T-helper 1 cell treated with Interleukin-12 subunit alpha and Interleukin-12 subunit beta and Interleukin-4 antibody, amounts not matched to agents 30 μg/mL and 1 μg/mL, for 36 hours (primary cell): Measurements from ENCODE around the gene TAP1.
"Not testable (repeated sequence)": the region's sequence is repeated elsewhere in the genome, so short reads cannot be mapped to it uniquely, and the experiment has no call there.

Experiments
- H3K27ac Mint-ChIP-seq: one replicate; pipeline ENCODE4 v1.8.0; 2021; ENCODE audit warnings: mild to moderate bottlenecking, mixed read lengths
- H3K27me3 Mint-ChIP-seq: one replicate; pipeline ENCODE4 v1.8.0; 2021; ENCODE audit warnings: low read depth, mixed read lengths
- H3K36me3 Mint-ChIP-seq: one replicate; pipeline ENCODE4 v1.8.0; 2021; ENCODE audit warnings: low read depth, mixed read lengths
- H3K4me1 Mint-ChIP-seq: one replicate; pipeline ENCODE4 v1.8.0; 2021; ENCODE audit warnings: low read depth, mixed read lengths
- H3K4me3 Mint-ChIP-seq: one replicate; pipeline ENCODE4 v1.8.0; 2021; ENCODE audit warnings: mild to moderate bottlenecking, moderate library complexity, mixed read lengths
- H3K9me3 Mint-ChIP-seq: one replicate; pipeline ENCODE4 v1.8.0; 2021; ENCODE audit warnings: mixed read lengths

Gene TAP1

DNA sequence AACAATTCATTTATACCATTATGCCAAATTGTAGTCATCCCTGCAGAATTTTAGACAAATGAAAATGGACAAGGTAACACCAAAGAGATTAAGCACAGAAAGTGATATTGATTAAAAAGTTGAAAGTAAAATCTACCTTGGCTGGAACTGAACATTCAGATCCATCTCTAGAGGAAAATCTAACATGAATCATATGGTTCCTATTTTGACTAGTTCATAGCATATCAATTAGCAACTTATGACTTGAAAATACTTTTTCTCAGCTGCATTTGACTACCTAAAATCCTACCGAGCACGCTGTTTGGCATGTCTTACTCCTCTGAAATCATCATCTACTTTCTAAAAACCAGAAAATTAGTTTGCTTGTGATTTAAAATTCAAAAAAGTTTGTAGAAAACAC lies 23.1 kb upstream of the TAP1 start:
- Mint-ChIP-seq H3K36me3 (peaks cover 24% of the 10 kb centered on the region), H3K4me3 (no peak overlapping the region), H3K27ac (no peak overlapping the region), H3K4me1 (peaks cover 3% of the 10 kb centered on the region), H3K9me3 (no peaks in the 10 kb centered on the region), H3K27me3 (peaks cover 9% of the 10 kb centered on the region)

- peaks cover 12% of the 10 kb centered on the region for H3K36me3 Mint-ChIP-seq
- not testable (repeated sequence) for H3K4me3 Mint-ChIP-seq, H3K27ac Mint-ChIP-seq, H3K4me1 Mint-ChIP-seq, H3K9me3 Mint-ChIP-seq
- peaks cover 17% of the 10 kb centered on the region for H3K27me3 Mint-ChIP-seq
These were observed 20.4 kb upstream of the TAP1 start for GRCh38 chr6:32873947-32874346.

- Mint-ChIP-seq H3K4me1 (peaks cover 31% of the 10 kb centered on the region), H3K36me3 (peaks cover 8% of the 10 kb centered on the region), H3K4me3 (no peak overlapping the region), H3K27me3 (peaks cover 10% of the 10 kb centered on the region), H3K27ac (peak overlapping the region; percentile 93), H3K9me3 (no peaks in the 10 kb centered on the region)
These were observed 14.8 kb upstream of the TAP1 start for GRCh38 chr6:32868257-32868788.

DNA sequence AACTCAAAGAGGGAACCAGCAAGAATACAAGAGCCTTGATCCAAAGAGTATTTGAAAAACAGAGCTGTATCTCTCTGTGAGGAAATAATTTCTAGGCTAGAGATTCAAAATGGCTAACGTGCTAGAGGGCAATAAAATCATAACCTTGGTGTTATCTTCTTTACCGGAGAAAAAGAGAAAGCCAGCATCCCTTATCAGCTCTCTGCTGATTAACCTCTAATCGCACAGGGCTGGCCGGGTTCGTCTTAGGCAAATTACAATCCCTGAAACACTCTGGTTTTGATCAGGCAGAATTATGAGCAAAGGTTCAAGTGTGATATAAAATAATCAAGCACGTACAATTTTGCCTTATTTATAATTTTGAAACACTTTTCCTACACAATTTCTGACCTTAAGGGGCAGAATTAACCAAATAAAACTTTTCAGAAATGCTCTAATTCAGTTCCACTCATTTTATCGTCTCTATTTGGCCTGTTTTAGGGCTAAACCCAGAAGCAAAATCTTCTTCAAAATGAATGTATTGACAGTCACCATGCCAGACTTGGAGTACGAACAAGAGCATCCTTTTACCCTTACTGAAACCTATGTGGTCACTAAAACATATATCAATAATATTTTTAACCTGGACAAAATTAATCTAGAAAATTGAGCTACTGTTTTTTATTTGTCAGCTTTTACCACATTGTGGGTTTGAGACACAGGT lies 14.2 kb upstream of the TAP1 start:
- Mint-ChIP-seq H3K4me1 (peaks cover 35% of the 10 kb centered on the region), H3K4me3 (peak overlapping the region; percentile 15), H3K27ac (peak overlapping the region; percentile 93), H3K27me3 (peaks cover 8% of the 10 kb centered on the region), H3K9me3 (no peaks in the 10 kb centered on the region), H3K36me3 (peaks cover 10% of the 10 kb centered on the region)

- Mint-ChIP-seq H3K36me3 (peaks cover 12% of the 10 kb centered on the region), H3K4me3 (peak overlapping the region; percentile 54)
These were observed 13.5 kb upstream of the TAP1 start for GRCh38 chr6:32867022-32867477.

GRCh38 chr6:32865724-32866443 lies 12.4 kb upstream of the TAP1 start:
- Mint-ChIP-seq H3K4me1 (peaks cover 35% of the 10 kb centered on the region), H3K4me3 (no peak overlapping the region), H3K27ac (peak overlapping the region; percentile 36), H3K36me3 (peaks cover 19% of the 10 kb centered on the region), H3K27me3 (peaks cover 5% of the 10 kb centered on the region), H3K9me3 (no peaks in the 10 kb centered on the region)

More at GRCh38 chr6:32867022-32867477, 13.5 kb upstream of the TAP1 start:
- Mint-ChIP-seq H3K4me1 (peaks cover 35% of the 10 kb centered on the region), H3K27ac (peak overlapping the region; percentile 93), H3K27me3 (peaks cover 8% of the 10 kb centered on the region), H3K9me3 (no peaks in the 10 kb centered on the region)

DNA sequence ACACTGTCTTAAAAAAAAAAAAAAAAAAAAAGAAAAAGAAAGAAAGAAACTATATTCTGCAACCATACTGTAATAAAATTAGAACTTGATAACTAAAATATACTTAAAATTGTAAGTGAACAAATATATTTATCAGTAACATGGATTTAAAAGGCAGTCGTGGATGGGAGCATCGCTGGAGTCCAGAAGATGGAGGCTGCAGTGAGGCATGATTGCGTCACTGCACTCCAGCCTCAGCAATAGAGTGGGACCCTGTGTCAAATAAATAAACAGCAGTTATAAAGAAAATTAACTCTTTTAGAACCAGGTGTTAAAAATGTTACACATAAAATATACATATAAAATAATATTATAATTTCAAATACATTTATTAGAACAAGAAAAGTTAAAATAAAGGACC lies 9.2 kb upstream of the TAP1 start:
- H3K36me3 Mint-ChIP-seq = peaks cover 44% of the 10 kb centered on the region
- no peaks in the 10 kb centered on the region for H3K9me3 Mint-ChIP-seq
- H3K4me3 Mint-ChIP-seq = no peak overlapping the region
- no peak overlapping the region for H3K27ac Mint-ChIP-seq
- peaks cover 56% of the 10 kb centered on the region for H3K4me1 Mint-ChIP-seq
- H3K27me3 Mint-ChIP-seq = no peaks in the 10 kb centered on the region

DNA sequence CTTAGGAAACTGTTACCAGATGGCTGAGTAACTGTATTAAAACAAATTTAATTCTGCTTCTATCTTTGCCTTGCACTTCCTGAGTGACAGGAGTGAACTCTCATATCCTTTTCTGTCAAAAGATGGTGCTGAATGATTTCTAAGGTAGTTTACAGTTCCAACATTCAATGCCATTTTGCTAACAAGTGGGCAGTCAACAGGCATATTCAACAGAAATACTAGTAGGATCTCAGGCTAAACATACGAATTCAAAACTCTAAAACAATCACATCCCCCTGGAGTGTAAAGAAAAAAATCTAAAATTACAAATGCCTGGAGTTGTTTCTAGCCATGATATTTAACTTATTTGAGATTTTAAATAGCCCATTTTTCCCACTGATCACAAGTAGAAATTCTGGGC lies 7.2 kb upstream of the TAP1 start:
- Mint-ChIP-seq H3K27me3 (no peaks in the 10 kb centered on the region), H3K27ac (peak overlapping the region; percentile 26), H3K36me3 (peaks cover 60% of the 10 kb centered on the region), H3K4me1 (peaks cover 51% of the 10 kb centered on the region), H3K4me3 (no peak overlapping the region), H3K9me3 (no peaks in the 10 kb centered on the region)

- Mint-ChIP-seq H3K27ac (peak overlapping the region; percentile 4), H3K4me1 (peaks cover 48% of the 10 kb centered on the region), H3K27me3 (no peaks in the 10 kb centered on the region), H3K36me3 (peaks cover 71% of the 10 kb centered on the region), H3K9me3 (no peaks in the 10 kb centered on the region), H3K4me3 (no peak overlapping the region)
These were observed 4.7 kb upstream of the TAP1 start for GRCh38 chr6:32858194-32858593.

DNA sequence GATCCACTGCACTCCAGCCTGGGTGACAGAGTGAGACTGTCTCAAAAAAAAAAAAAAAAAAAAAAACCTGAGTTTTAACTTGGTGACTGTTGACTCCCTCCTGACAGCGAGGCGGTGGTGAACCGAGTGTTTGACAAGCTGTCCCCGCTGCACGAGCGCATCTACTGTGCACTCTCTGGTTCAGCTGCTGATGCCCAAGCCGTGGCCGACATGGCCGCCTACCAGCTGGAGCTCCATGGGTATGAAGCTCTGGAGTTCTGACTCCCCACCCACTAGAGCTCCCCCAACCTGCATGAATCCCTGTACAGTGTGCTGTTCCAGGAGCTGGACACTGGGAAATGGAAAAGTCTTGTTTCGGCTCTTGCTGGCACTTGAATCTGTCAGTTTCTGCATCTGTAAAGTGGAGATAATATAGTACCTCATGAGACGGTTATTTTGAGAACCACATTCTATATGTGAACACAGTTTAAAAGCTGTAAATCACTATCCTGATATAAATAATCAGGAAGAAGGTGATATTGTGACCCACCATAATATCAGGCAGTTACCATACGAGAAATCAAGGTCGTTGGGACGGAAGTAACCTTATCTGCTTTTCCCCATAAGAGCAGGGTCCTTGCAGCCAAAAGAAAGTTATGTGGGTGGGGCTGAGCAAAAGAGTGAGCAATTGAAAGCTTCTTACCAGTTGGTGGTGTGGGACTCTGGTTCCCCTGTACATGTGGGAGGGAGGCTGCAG lies 3.8 kb upstream of the TAP1 start:
- Mint-ChIP-seq H3K27ac (peak overlapping the region; percentile 23), H3K36me3 (peaks cover 74% of the 10 kb centered on the region), H3K27me3 (no peaks in the 10 kb centered on the region), H3K4me3 (peak overlapping the region; percentile 12), H3K4me1 (peaks cover 45% of the 10 kb centered on the region), H3K9me3 (no peaks in the 10 kb centered on the region)

GRCh38 chr6:32855467-32856174 lies 2.1 kb upstream of the TAP1 start:
- Mint-ChIP-seq H3K36me3 (peaks cover 78% of the 10 kb centered on the region), H3K4me1 (peaks cover 54% of the 10 kb centered on the region), H3K27ac (peak overlapping the region; percentile 99), H3K9me3 (no peaks in the 10 kb centered on the region), H3K4me3 (peak overlapping the region; percentile 95), H3K27me3 (no peaks in the 10 kb centered on the region)

DNA sequence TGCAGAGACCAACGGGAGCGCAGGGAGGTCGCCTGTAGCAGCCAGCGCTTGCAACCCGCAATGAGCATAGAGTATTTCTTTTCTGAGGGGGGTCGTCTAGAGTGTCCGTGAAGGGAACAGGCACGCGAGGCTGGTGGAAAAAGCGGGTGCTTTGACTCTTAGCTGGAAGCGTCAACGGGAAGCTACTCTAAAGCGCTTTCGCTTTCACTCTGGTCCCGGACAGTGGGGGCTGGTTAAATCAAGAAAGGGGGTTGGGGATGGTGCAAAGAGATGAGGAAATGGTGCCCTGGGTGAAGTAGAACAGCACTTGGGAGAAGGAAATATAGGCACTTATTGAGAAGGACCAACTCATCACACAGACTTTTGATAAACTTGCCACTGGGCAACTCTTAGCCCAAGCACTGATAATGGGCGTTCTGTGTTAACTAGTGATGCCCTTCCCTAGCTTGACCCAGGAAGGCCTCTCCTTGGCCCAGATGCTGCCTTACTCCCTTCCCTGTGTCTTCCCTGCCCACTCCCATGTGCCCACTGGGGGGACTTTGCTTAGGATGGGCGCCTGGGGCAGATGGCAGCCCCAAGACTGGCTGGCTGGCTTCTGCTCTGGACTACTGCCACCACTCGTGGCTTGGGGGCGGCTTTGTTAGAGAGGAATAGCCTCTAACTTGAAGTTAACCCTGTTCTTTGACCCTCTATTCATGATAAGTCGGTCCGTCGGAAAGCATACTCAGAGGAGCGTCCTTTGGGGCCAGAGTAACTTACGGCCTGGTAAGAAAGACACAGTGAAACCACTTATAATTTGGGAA lies 1.1 kb upstream of the TAP1 start:
- Mint-ChIP-seq H3K4me1 (peaks cover 59% of the 10 kb centered on the region), H3K27me3 (no peaks in the 10 kb centered on the region), H3K36me3 (peaks cover 81% of the 10 kb centered on the region), H3K9me3 (no peaks in the 10 kb centered on the region), H3K27ac (peak overlapping the region; percentile 99), H3K4me3 (peak overlapping the region; percentile 95)

DNA sequence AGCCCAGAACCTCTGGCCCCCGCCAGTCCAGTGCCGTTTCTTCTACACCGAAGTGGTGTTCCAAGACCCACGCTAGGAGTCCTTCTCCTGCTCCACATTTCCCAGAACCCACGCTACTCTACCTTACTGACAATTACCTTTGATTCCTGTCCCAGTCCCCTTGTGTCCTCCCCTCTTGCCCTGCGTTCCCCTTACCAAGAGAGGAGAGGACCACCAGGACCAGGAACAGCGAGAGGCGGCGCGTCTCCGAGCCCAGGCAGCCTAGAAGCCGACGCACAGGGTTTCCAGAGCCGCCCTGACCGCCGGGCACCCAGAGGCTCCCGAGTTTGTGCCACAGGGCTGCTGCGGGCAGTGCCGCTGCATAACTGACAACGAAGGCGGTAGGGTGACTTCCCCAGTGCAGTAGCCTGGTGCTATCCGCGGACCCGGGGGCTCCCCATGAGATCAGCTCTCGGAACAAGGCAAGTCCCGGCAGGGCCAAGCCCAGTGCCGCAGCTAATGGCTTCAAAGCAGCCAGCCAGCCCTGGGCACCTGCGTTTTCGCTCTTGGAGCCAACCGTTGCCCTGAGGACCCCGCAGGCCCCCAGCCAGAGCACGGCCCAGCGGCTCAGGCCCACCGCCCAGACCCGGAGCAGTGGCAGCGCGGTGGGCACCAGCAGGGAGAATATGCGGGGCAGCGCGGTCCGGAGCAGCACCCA lies 512 bp downstream of the TAP1 start:
- H3K9me3 Mint-ChIP-seq = no peaks in the 10 kb centered on the region
- H3K27me3 Mint-ChIP-seq = no peaks in the 10 kb centered on the region
- peaks cover 58% of the 10 kb centered on the region for H3K4me1 Mint-ChIP-seq
- H3K4me3 Mint-ChIP-seq = peak overlapping the region; percentile 95
- H3K36me3 Mint-ChIP-seq = peaks cover 79% of the 10 kb centered on the region
- peak overlapping the region; percentile 92 for H3K27ac Mint-ChIP-seq
